Fibroblast of the aortic adventitia (primary cell): ENCODE measurements around the gene PIN1. TPM values are rescaled to one million over a fixed set of nuclear protein-coding genes. Genes with fewer than 3 reads are reported as not detected.

Experiments
- DNase-seq: peaks from one replicate; pipeline ENCODE4 v3.0.0-alpha.2; 2010; ENCODE audit warnings: low read depth
- H3K4me3 ChIP-seq: 2 replicates; pipeline ENCODE4 v1.5.1; 2011; ENCODE audit warnings: low read depth, mild to moderate bottlenecking, control low read depth, low read length, moderate library complexity
- CTCF ChIP-seq: IDR thresholded peaks from 2 replicates; pipeline ENCODE4 v1.5.1; 2011; ENCODE audit warnings: mild to moderate bottlenecking, low read length, control low read depth, inconsistent platforms; ENCODE audit not compliant: insufficient read depth
- small RNA-seq: library from RNA; depleted of rRNA; stranded (forward); fragments of <200 nt; gene quantifications from one replicate; pipeline ENCODE3, GENCODE V24; 2012
- total RNA-seq: library from RNA; depleted of rRNA; stranded (reverse); fragments of >200 nt; gene quantifications from 2 replicates; pipeline ENCODE4 v1.2.3, GENCODE V29; 2012; ENCODE audit warnings: low replicate concordance

PIN1 gene
- total RNA-seq, 1 donor = 59.7 TPM

- DNase-seq = no peak
These were observed 56.7 kb downstream of the PIN1 start for GRCh38 chr19:9891609-9892373.

More at GRCh38 chr19:9891609-9892373, 56.7 kb downstream of the PIN1 start:
- TF ChIP-seq CTCF = no peak
- H3K4me3 ChIP-seq = no peak overlapping the region

Small RNA genes within 50 kb of the gene (small RNA-seq; reads per million reads assigned to genes)
- not detected for gene RF00156

Other genes with a start within 250 kb of the PIN1 start
- gene ZNF561, start 214.1 kb upstream of the PIN1 start, total RNA-seq = 20.9 and 38.7 TPM in 2 replicates
- 33.3 and 34.6 TPM in 2 replicates for gene ZNF562, start 160.2 kb upstream of the PIN1 start, total RNA-seq
- 14.6 and 46.0 TPM in 2 replicates for gene ZNF846, start 66.6 kb upstream of the PIN1 start, total RNA-seq
- gene FBXL12, start 16.2 kb upstream of the PIN1 start, total RNA-seq = 14.4 and 27.8 TPM in 2 replicates
- gene UBL5, start 7.4 kb upstream of the PIN1 start, total RNA-seq = 83.8 and 272 TPM in 2 replicates
- gene OLFM2, start 101.2 kb downstream of the PIN1 start, total RNA-seq = 0.82 and 16.0 TPM in 2 replicates
- gene COL5A3, start 175.2 kb downstream of the PIN1 start, total RNA-seq = 4.1 and 5.2 TPM in 2 replicates
- gene RDH8, start 178.2 kb downstream of the PIN1 start, total RNA-seq = not detected in 2 replicates